GM12878 (cell line): ENCODE results near the gene ING1. TPM values are rescaled to one million over a fixed set of nuclear protein-coding genes. Genes with fewer than 3 reads are reported as not detected.

Source experiments
- ATAC-seq: fragments of 200-7000 bp; cut with Tn5 transposase; 3 replicates; pipeline ENCODE4 v1.9.1; 2020; ENCODE audit warnings: mild to moderate bottlenecking, moderate library complexity
- BruUV-seq: library from RNA; stranded (reverse); fragments of 400-500 nt; replicated peaks from 2 replicates; lab custom pipeline; 2021; lab: Mats Ljungman, UMichigan
- CTCF ChIA-PET: fragments of 300-600 bp; sonication (Branson Sonifier 250); formaldehyde crosslinking; extraction: SDS; loops from one replicate; lab custom pipeline; 2021; ENCODE audit warnings: inconsistent platforms; lab: Yijun Ruan, JAX
- POLR2A ChIA-PET: fragments of 350-600 bp; formaldehyde crosslinking; extraction: SDS; loops from one replicate; lab custom pipeline; 2021; ENCODE audit warnings: inconsistent platforms; lab: Charles Lee
- RAD21 ChIA-PET: fragments of 300-600 bp; sonication (Branson Sonifier 250); formaldehyde crosslinking; loops from one replicate; lab custom pipeline; 2023; ENCODE audit warnings: antibody characterized with exemption; ENCODE audit not compliant: unreplicated experiment; lab: Charles Lee
- SMC1A ChIA-PET: fragments of 300-600 bp; sonication (Branson Sonifier 250); formaldehyde crosslinking; loops from one replicate; lab custom pipeline; 2023; ENCODE audit not compliant: unreplicated experiment, uncharacterized antibody; lab: Charles Lee
- DNase-seq: peaks from one replicate; pipeline ENCODE4 v3.0.0-alpha.2; 2011; ENCODE audit warnings: low read depth, low spot score
- FAIRE-seq: peaks from 3 replicates; lab custom pipeline; 2011; peaks lifted over from hg19 to GRCh38; lab: Jason Lieb, UNC
- H2AFZ ChIP-seq: 2 replicates; pipeline ENCODE4 v1.6.0; 2011; ENCODE audit warnings: low read depth, low read length, control low read depth; ENCODE audit not compliant: control insufficient read depth
- H3K27ac ChIP-seq: 2 replicates; pipeline ENCODE4 v1.5.1; 2011; ENCODE audit warnings: control low read depth; ENCODE audit not compliant: control insufficient read depth, insufficient read depth
- H3K27me3 ChIP-seq, 2 experiments: replicated peaks in 1 of 2; 2 replicates each; pipeline versions ENCODE4 v1.6.0 to v1.6.1; 2011; ENCODE audit warnings: low read length in 1 of 2; ENCODE audit not compliant: control insufficient read depth in 2 of 2, insufficient read depth in 2 of 2
- H3K36me3 ChIP-seq, 2 experiments: 2 replicates each; pipeline ENCODE4 v1.5.1; 2011; ENCODE audit warnings: low read length in 1 of 2; ENCODE audit not compliant: control insufficient read depth in 2 of 2, insufficient read depth in 2 of 2
- H3K4me1 ChIP-seq: 2 replicates; pipeline ENCODE4 v1.6.1; 2011; ENCODE audit warnings: mild to moderate bottlenecking, low read length, moderate library complexity, mixed read lengths; ENCODE audit not compliant: control insufficient read depth, insufficient read depth
- H3K4me2 ChIP-seq: 2 replicates; pipeline ENCODE4 v1.6.0; 2011; ENCODE audit warnings: control low read depth; ENCODE audit not compliant: control insufficient read depth, insufficient read depth
- H3K4me3 ChIP-seq: fragments of 200-600 bp; sonication (generic); 2 replicates; pipeline ENCODE4 v1.5.1; 2016
- H3K79me2 ChIP-seq: 2 replicates; pipeline ENCODE4 v1.6.0; 2011; ENCODE audit warnings: low read length; ENCODE audit not compliant: control insufficient read depth, insufficient read depth
- H3K9ac ChIP-seq: 2 replicates; pipeline ENCODE4 v1.8.0; 2011; ENCODE audit warnings: low read length, control low read depth, mixed read lengths; ENCODE audit not compliant: control insufficient read depth, insufficient read depth
- H3K9me3 ChIP-seq: replicated peaks from 3 replicates; pipeline ENCODE4 v1.5.1; 2011; ENCODE audit warnings: mild to moderate bottlenecking, low read length; ENCODE audit not compliant: control insufficient read depth, insufficient read depth
- H4K20me1 ChIP-seq: 2 replicates; pipeline ENCODE4 v1.6.0; 2011; ENCODE audit not compliant: control insufficient read depth, insufficient read depth
- BCLAF1 ChIP-seq: fragments of 450-650 bp; IDR thresholded peaks from 2 replicates; pipeline ENCODE4 v1.6.1; 2017; ENCODE audit warnings: antibody characterized with exemption, mild to moderate bottlenecking, moderate library complexity
- BHLHE40 ChIP-seq, 2 experiments: fragments of 450-650 bp in 1 of 2; IDR thresholded peaks; 2 replicates each; pipeline ENCODE4 v1.6.1; 2011 to 2017; ENCODE audit warnings: low read depth in 2 of 2, borderline replicate concordance in 1 of 2, improper control_type of control experiment in 1 of 2, low read length in 1 of 2, mild to moderate bottlenecking in 1 of 2
- CBFB ChIP-seq: IDR thresholded peaks from 2 replicates; pipeline ENCODE4 v1.6.1; 2016; ENCODE audit warnings: antibody characterized with exemption, low read depth
- CHD2 ChIP-seq: IDR thresholded peaks from 2 replicates; pipeline ENCODE4 v1.6.1; 2011; ENCODE audit warnings: low read depth, low read length, improper control_type of control experiment, borderline replicate concordance
- CTCF ChIP-seq, 3 experiments: IDR thresholded peaks in 2 of 3; conservative IDR thresholded peaks in 1 of 3; 2 replicates each; pipeline ENCODE4 v1.5.1; 2011; ENCODE audit warnings: low read depth in 3 of 3, low read length in 3 of 3, mild to moderate bottlenecking in 3 of 3, control low read depth in 2 of 3, moderate library complexity in 2 of 3, inconsistent platforms in 1 of 3, mixed read lengths in 1 of 3; ENCODE audit not compliant: control insufficient read depth in 2 of 3, insufficient read depth in 1 of 3; ENCODE audit errors: extremely low read depth in 1 of 3
- E2F8 ChIP-seq: fragments of 450-650 bp; IDR thresholded peaks from 2 replicates; pipeline ENCODE4 v1.6.1; 2018; ENCODE audit warnings: mild to moderate bottlenecking, low read depth, moderate library complexity; ENCODE audit not compliant: partially characterized antibody
- EED ChIP-seq: sonication (generic); IDR thresholded peaks from 2 replicates; pipeline ENCODE4 v1.6.1; 2016; ENCODE audit warnings: antibody characterized with exemption, low read depth
- ETV6 ChIP-seq, 2 experiments: fragments of 450-650 bp in 1 of 2; IDR thresholded peaks in 1 of 2; conservative IDR thresholded peaks in 1 of 2; 2 replicates each; pipeline ENCODE4 v1.6.1; 2014; ENCODE audit warnings: antibody characterized with exemption in 1 of 2, borderline replicate concordance in 1 of 2, low read depth in 1 of 2, mild to moderate bottlenecking in 1 of 2, moderate library complexity in 1 of 2
- FOS ChIP-seq: IDR thresholded peaks from 3 replicates; pipeline ENCODE4 v1.6.1; 2011; ENCODE audit warnings: borderline replicate concordance; ENCODE audit not compliant: insufficient read length; ENCODE audit errors: extremely low read depth
- NRF1 ChIP-seq: conservative IDR thresholded peaks from 2 replicates; pipeline ENCODE4 v1.6.1; 2011; ENCODE audit warnings: mild to moderate bottlenecking, low read depth, low read length, improper control_type of control experiment
- POLR2A ChIP-seq: IDR thresholded peaks from 2 replicates; pipeline ENCODE4 v1.6.1; 2011; ENCODE audit warnings: low read depth, mild to moderate bottlenecking, low read length
- POLR2AphosphoS5 ChIP-seq: IDR thresholded peaks from 2 replicates; pipeline ENCODE4 v1.6.1; 2011; ENCODE audit warnings: mild to moderate bottlenecking, low read length, inconsistent platforms
- RAD21 ChIP-seq: IDR thresholded peaks from 2 replicates; pipeline ENCODE4 v1.6.1; 2011; ENCODE audit warnings: mild to moderate bottlenecking, low read depth, low read length, moderate library complexity; ENCODE audit not compliant: insufficient read depth
- RELA ChIP-seq: fragments of 450-650 bp; IDR thresholded peaks from 2 replicates; pipeline ENCODE4 v1.8.0; 2014; ENCODE audit warnings: borderline replicate concordance; ENCODE audit not compliant: partially characterized antibody
- SPI1 ChIP-seq: IDR thresholded peaks from 2 replicates; pipeline ENCODE4 v1.6.1; 2011; ENCODE audit warnings: low read depth, mild to moderate bottlenecking, low read length, moderate library complexity, borderline replicate concordance; ENCODE audit not compliant: insufficient read depth
- SREBF2 ChIP-seq: IDR thresholded peaks from 2 replicates; pipeline ENCODE4 v1.6.1; 2012; ENCODE audit warnings: mild to moderate bottlenecking, low read length
- TCF12 ChIP-seq: IDR thresholded peaks from 2 replicates; pipeline ENCODE4 v1.6.1; 2011; ENCODE audit warnings: low read depth, mild to moderate bottlenecking, low read length
- WGBS: methylation state at CpG from one replicate; pipeline ENCODE4 v1.1.6; 2016; ENCODE audit warnings: low lambda C conversion rate; ENCODE audit not compliant: insufficient replicate concordance, insufficient coverage; ENCODE audit errors: missing lambda C conversion rate; 5-methylcytosine and 5-hydroxymethylcytosine counted together
- in situ Hi-C: fragments of 300-500 bp; cut with MboI; formaldehyde crosslinking; loops from 9 replicates; pipeline ENCODE4 v1.14.3; 2018; ENCODE audit warnings: mixed read lengths
- intact Hi-C: fragments of 100-400 bp; cut with micrococcal nuclease; formaldehyde crosslinking; loops from one replicate; pipeline ENCODE4 v1.14.2; 2022; ENCODE audit not compliant: unreplicated experiment
- polyA plus RNA-seq, 11 experiments: library from polyadenylated mRNA; depleted of rRNA in 4 of 11; unstranded in 6 of 11; stranded (reverse) in 5 of 11; fragments of >200 nt; fragmentation: Nextera tagmentation in 4 of 11; fragmentation: Illumina TruSeq in 1 of 11; extraction: Ambion mirVana in 4 of 11; extraction: Trizol in 1 of 11; gene quantifications; 1 replicate in 1 of 11; 2 replicates in 10 of 11; pipeline versions ENCODE4 v1.2.1 to v1.2.3, GENCODE V29; 2011 to 2016; ENCODE audit warnings: inconsistent platforms in 2 of 11, missing spikeins in 2 of 11, low read depth in 1 of 11
- total RNA-seq, 4 experiments: library from RNA; depleted of rRNA in 3 of 4; stranded (reverse); fragments of >200 nt in 3 of 4; fragmentation: Illumina TruSeq in 1 of 4; extraction: Trizol in 1 of 4; gene quantifications; 2 replicates each; pipeline versions ENCODE4 v1.2.1 to v1.2.3, GENCODE V29; 2013 to 2021

ING1 gene
- total and polyA plus RNA-seq, 10 of the 15 experiments (the other 5 are each of a cell fraction or from before 2014, with no cell fraction given) = 1.3 to 20.4 (median 13.1) TPM

- intact Hi-C loops (no loop called here), in situ Hi-C loops (no loop called here)
- ChIA-PET SMC1A (interaction anchor here (0.8 to 1.5 kb wide), 7 partner anchors 23 to 138 kb away, joined by 3 to 4 read pairs (median 3); no protein-coding TSS in a partner anchor), CTCF (interaction anchor here (1.0 to 1.1 kb wide), 2 partner anchors 10 to 87 kb away, joined by 3 to 4 read pairs; no protein-coding TSS in a partner anchor), RAD21 (no interaction called here), POLR2A (interaction anchor here (0.5 to 1.7 kb wide), 3 partner anchors 21 to 134 kb away, joined by 3 to 5 read pairs (median 4); no protein-coding TSS in a partner anchor)
- Histone ChIP-seq H3K4me3 (no peak overlapping the region), H3K27ac (no peak overlapping the region), H3K9me3 (no peaks in the 10 kb centered on the region), H4K20me1 (no peaks in the 10 kb centered on the region), H3K27me3 (no peaks in the 10 kb centered on the region), H3K79me2 (no peaks in the 10 kb centered on the region), H3K9ac (no peak overlapping the region), H3K4me1 (peaks cover 13% of the 10 kb centered on the region), H3K36me3 (peaks cover 13 to 15% of the 10 kb centered on the region in 2 experiments; a peak in 3 of 4 replicates), H3K4me2 (no peak overlapping the region), H2AFZ (no peak overlapping the region)
- no peak for ATAC-seq
- TF ChIP-seq EED (no peak), RELA (no peak), CHD2 (no peak), SREBF2 (no peak), CTCF (IDR thresholded peaks at IDR 0.05 in 2 of 3, conservative IDR thresholded peaks at IDR 0.05 in 1 of 3; ENCODE audit: control insufficient read depth in 2 of 3, extremely low read depth in 1 of 3, insufficient read depth in 1 of 3, low read depth in 3 of 3, low read length in 3 of 3) (peak; percentile 11 to 51 (median 45); a peak in 5 of 6 replicates), CBFB (no peak), FOS (no peak), RAD21 (peak; percentile 35), TCF12 (no peak), E2F8 (no peak), SPI1 (no peak), BCLAF1 (no peak), BHLHE40 (IDR thresholded peaks at IDR 0.05; ENCODE audit: borderline replicate concordance in 1 of 2, low read depth in 2 of 2, low read length in 1 of 2) (no peak), ETV6 (conservative IDR thresholded peaks at IDR 0.05 in 1 of 2, IDR thresholded peaks at IDR 0.05 in 1 of 2; ENCODE audit: borderline replicate concordance in 1 of 2, low read depth in 1 of 2) (no peak), NRF1 (no peak), POLR2A (no peak; the same call in 1 of the 2 replicates), POLR2AphosphoS5 (no peak)
- 89% methylated on average over 7 of the region's 7 CpGs for WGBS
- BruUV-seq = no TSS peak
- no peak for DNase-seq
- no peak for FAIRE-seq
Observed at GRCh38 chr13:110680852-110681251, 32.6 kb upstream of the ING1 start.
